Measurements from ENCODE around the gene STMN1. TPM values are rescaled to one million over a fixed set of nuclear protein-coding genes. Genes with fewer than 3 reads are reported as not detected.
A peak's percentile ranks its signal among the peaks of the same experiment; 100 is the strongest.

Gene STMN1
- total RNA-seq, 1 donor from 2014 or later: 519 TPM

- peaks cover 22% of the 10 kb centered on the region for H3K27me3 ChIP-seq
- H3K9me3 Mint-ChIP-seq: no peaks in the 10 kb centered on the region
- H2AFZ ChIP-seq (replicated peaks): peak overlapping the region; percentile 99
- H3K9ac ChIP-seq: no peak overlapping the region
- no peak overlapping the region for H3K4me3 ChIP-seq
- H3K79me2 ChIP-seq (ENCODE audit: low read depth): no peaks in the 10 kb centered on the region
- peak overlapping the region; percentile 66 for H3K4me2 ChIP-seq
- TF ChIP-seq CTCF (IDR thresholded peaks at IDR 0.05) (no peak), EZH2 (IDR thresholded peaks at IDR 0.05) (no peak), EZH2phosphoT487 (IDR thresholded peaks at IDR 0.05) (no peak)
- no peaks in the 10 kb centered on the region for H3K36me3 Mint-ChIP-seq
- H3K9me3 ChIP-seq (ENCODE audit: low read depth): no peaks in the 10 kb centered on the region
- H3F3A ChIP-seq (ENCODE audit: low read depth): peaks cover 31% of the 10 kb centered on the region
- H3K27ac ChIP-seq: no peak overlapping the region
- H3K27ac Mint-ChIP-seq: peak overlapping the region; percentile 98
- peaks cover 57% of the 10 kb centered on the region for H3K4me1 Mint-ChIP-seq
- H3K36me3 ChIP-seq: no peaks in the 10 kb centered on the region
- no peaks in the 10 kb centered on the region for H4K20me1 ChIP-seq (ENCODE audit: low read depth)
- peaks cover 14% of the 10 kb centered on the region for H3K27me3 Mint-ChIP-seq (ENCODE audit: insufficient read depth, low read depth)
- peaks cover 29% of the 10 kb centered on the region for H3K4me1 ChIP-seq
- H3K4me3 Mint-ChIP-seq: peak overlapping the region; percentile 80
- peak; percentile 84 for DNase-seq (ENCODE audit: low spot score)
Measured at GRCh38 chr1:25927521-25928265, 21.5 kb upstream of the STMN1 start.

GRCh38 chr1:25926731-25927496 lies 20.7 kb upstream of the STMN1 start:
- H3K9me3 Mint-ChIP-seq: no peaks in the 10 kb centered on the region
- H3K27ac Mint-ChIP-seq: peak overlapping the region; percentile 98

GRCh38 chr1:25924454-25924853 lies 18.2 kb upstream of the STMN1 start:
- Mint-ChIP-seq H3K27me3 (ENCODE audit: insufficient read depth, low read depth) (peaks cover 11% of the 10 kb centered on the region), H3K27ac (peak overlapping the region; percentile 63), H3K4me1 (peaks cover 69% of the 10 kb centered on the region), H3K9me3 (no peaks in the 10 kb centered on the region), H3K36me3 (no peaks in the 10 kb centered on the region), H3K4me3 (no peak overlapping the region)
- H3K27ac ChIP-seq: no peak overlapping the region
- peaks cover 45% of the 10 kb centered on the region for H3F3A ChIP-seq (ENCODE audit: low read depth)
- H4K20me1 ChIP-seq (ENCODE audit: low read depth): no peaks in the 10 kb centered on the region
- TF ChIP-seq EZH2phosphoT487 (IDR thresholded peaks at IDR 0.05): no peak
- no peak for TF ChIP-seq CTCF (IDR thresholded peaks at IDR 0.05)
- no peak for TF ChIP-seq EZH2 (IDR thresholded peaks at IDR 0.05)
- no peak overlapping the region for H3K4me2 ChIP-seq
- no peak overlapping the region for H3K9ac ChIP-seq
- no peak overlapping the region for H2AFZ ChIP-seq (replicated peaks)
- H3K79me2 ChIP-seq (ENCODE audit: low read depth): no peaks in the 10 kb centered on the region
- peaks cover 36% of the 10 kb centered on the region for H3K27me3 ChIP-seq
- no peaks in the 10 kb centered on the region for H3K36me3 ChIP-seq
- no peak for DNase-seq (ENCODE audit: low spot score)
- peaks cover 34% of the 10 kb centered on the region for H3K4me1 ChIP-seq
- H3K4me3 ChIP-seq: no peak overlapping the region
- no peaks in the 10 kb centered on the region for H3K9me3 ChIP-seq (ENCODE audit: low read depth)

More at GRCh38 chr1:25926731-25927496, 20.7 kb upstream of the STMN1 start:
- peak overlapping the region; percentile 66 for H3K4me2 ChIP-seq
- Mint-ChIP-seq H3K4me1 (peaks cover 57% of the 10 kb centered on the region), H3K4me3 (peak overlapping the region; percentile 80), H3K27me3 (ENCODE audit: insufficient read depth, low read depth) (peaks cover 16% of the 10 kb centered on the region), H3K36me3 (no peaks in the 10 kb centered on the region)
- no peak overlapping the region for H3K4me3 ChIP-seq
- peak overlapping the region; percentile 49 for H3K27ac ChIP-seq
- peaks cover 34% of the 10 kb centered on the region for H3K4me1 ChIP-seq
- peak overlapping the region; percentile 99 for H2AFZ ChIP-seq (replicated peaks)
- H3F3A ChIP-seq (ENCODE audit: low read depth): peaks cover 39% of the 10 kb centered on the region
- no peak for TF ChIP-seq EZH2 (IDR thresholded peaks at IDR 0.05)
- H3K36me3 ChIP-seq: no peaks in the 10 kb centered on the region
- H3K9ac ChIP-seq: no peak overlapping the region
- peaks cover 30% of the 10 kb centered on the region for H3K27me3 ChIP-seq
- no peaks in the 10 kb centered on the region for H3K79me2 ChIP-seq (ENCODE audit: low read depth)
- no peaks in the 10 kb centered on the region for H3K9me3 ChIP-seq (ENCODE audit: low read depth)
- DNase-seq (ENCODE audit: low spot score): peak; percentile 46
- H4K20me1 ChIP-seq (ENCODE audit: low read depth): no peaks in the 10 kb centered on the region

Measured in neural progenitor cell (in vitro differentiated cells).